NCI-H460 (cell line): ENCODE data around the gene SLC12A7. TPM values are rescaled to one million over a fixed set of nuclear protein-coding genes. Genes with fewer than 3 reads are reported as not detected.

Experiments used
- DNase-seq: peaks from one replicate; pipeline ENCODE4 v3.0.0-alpha.2; 2016; ENCODE audit warnings: low read depth; ENCODE audit errors: extremely low read depth
- total RNA-seq: library from RNA; depleted of rRNA; stranded (reverse); fragments of >200 nt; shearing (Covaris generic); gene quantifications from 2 replicates; pipeline ENCODE4 v1.2.3, GENCODE V29; 2014

Gene SLC12A7
- total RNA-seq, 1 experiment from 2014 or later: 9.0 TPM

GRCh38 chr5:1112596-1113331 lies 901 bp upstream of the SLC12A7 start:
- no peak for DNase-seq

- no peak for DNase-seq
These were observed 579 bp downstream of the SLC12A7 start for GRCh38 chr5:1111241-1111726.

- DNase-seq: no peak
These were observed 1.3 kb downstream of the SLC12A7 start for GRCh38 chr5:1110307-1111240.

- no peak for DNase-seq
These were observed 2.1 kb downstream of the SLC12A7 start for GRCh38 chr5:1109542-1110306.

- no peak for DNase-seq
These were observed 3.0 kb downstream of the SLC12A7 start for GRCh38 chr5:1108865-1109174.

GRCh38 chr5:1108023-1108864 lies 3.6 kb downstream of the SLC12A7 start:
- no peak for DNase-seq

GRCh38 chr5:1107167-1108022 lies 4.5 kb downstream of the SLC12A7 start:
- DNase-seq: no peak

GRCh38 chr5:1106385-1107166 lies 5.3 kb downstream of the SLC12A7 start:
- DNase-seq: no peak

- DNase-seq: no peak
These were observed 6.3 kb downstream of the SLC12A7 start for GRCh38 chr5:1105350-1106265.

GRCh38 chr5:1104327-1105006 lies 7.4 kb downstream of the SLC12A7 start:
- no peak for DNase-seq

GRCh38 chr5:1103505-1104326 lies 8.1 kb downstream of the SLC12A7 start:
- DNase-seq: no peak

- DNase-seq: no peak
These were observed 8.8 kb downstream of the SLC12A7 start for GRCh38 chr5:1103093-1103492.

GRCh38 chr5:1101961-1102713 lies 9.7 kb downstream of the SLC12A7 start:
- DNase-seq: no peak

GRCh38 chr5:1100664-1101574 lies 10.9 kb downstream of the SLC12A7 start:
- no peak for DNase-seq
